EL (cell line): Measurements from ENCODE around the gene TOP3B.
"Not testable (repeated sequence)": the region's sequence is repeated elsewhere in the genome, so short reads cannot be mapped to it uniquely, and the experiment has no call there.

Experiments used
- DNase-seq: peaks from one replicate; pipeline ENCODE4 v3.0.0-alpha.2; 2016

The TOP3B gene

GRCh38 chr22:21921184-21921721 is 61.3 kb downstream of the TOP3B start:
- DNase-seq, result no peak

GRCh38 chr22:21920341-21921183 is 62.0 kb downstream of the TOP3B start:
- no peak for DNase-seq

- DNase-seq, result no peak
These were observed 62.9 kb downstream of the TOP3B start for GRCh38 chr22:21919526-21920307.

GRCh38 chr22:21918466-21919185 is 64.0 kb downstream of the TOP3B start:
- DNase-seq, result no peak

GRCh38 chr22:21917959-21918261 is 64.7 kb downstream of the TOP3B start:
- DNase-seq, result no peak

DNA sequence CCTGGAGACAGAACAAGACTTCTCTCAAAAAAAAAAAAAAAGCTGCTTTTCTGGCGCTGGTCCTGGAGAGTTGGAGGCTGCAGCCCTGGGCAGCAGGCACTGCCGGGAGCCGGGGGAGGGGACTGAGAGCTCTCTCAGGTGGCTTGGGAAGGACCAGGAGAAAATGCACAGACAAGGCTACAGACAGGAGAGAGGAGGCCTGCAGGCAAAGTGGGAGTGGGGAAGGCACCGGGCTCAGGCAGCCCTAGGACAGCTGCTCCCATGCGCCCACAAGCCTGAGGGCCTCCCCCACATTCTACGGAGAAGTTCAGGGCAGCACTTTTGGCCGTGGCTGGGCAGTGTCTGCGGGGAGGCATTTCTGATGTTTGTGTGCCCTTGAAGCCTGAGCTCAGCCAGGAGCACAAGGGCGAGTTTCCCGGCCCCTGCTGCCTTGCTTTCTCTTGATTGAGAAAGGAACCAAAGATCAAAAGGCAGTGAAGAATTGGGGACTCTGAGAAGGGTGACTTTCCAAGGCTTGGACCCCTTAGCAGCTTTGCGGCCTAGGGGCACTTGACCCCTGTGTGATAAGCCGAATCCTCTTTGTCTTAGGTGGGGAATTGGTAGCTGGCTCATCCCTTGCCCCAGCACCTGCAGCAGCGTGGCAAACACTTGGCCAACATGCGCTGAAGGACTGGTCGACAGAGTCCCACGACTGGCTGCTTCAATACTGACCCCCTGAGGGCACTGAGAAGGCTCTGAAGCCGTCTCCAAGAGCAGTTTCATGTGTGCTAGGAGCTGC is 65.2 kb downstream of the TOP3B start:
- no peak for DNase-seq

DNA sequence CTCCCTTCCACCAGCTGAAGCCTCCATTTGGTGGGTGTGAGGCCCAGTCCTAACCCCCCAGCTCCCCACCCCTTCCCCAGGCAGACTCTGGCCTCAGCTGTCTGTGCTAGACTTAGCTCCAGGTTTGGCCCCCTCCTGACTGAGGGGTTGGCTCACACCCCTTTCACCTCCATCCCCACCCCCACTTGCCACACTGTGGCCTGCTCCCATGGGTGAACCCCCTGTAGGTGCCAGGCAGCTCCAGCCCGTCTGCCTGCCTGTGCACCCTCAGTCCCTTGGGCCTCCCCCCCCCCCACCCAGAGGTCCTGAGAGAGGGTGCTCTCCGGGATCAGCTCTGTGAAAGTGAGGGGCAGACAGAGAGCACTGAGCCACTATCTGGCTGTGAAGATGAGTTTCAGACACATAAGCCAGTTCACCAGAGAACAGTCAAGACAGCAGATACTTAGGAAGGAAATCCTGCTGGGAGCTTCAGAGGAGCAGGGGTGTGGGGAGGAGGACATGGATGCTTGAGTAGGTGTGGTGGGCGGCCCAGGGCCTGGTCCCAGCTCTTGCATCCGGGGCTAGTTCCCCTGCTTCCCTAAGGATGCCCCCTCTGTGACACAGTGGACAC is 66.2 kb downstream of the TOP3B start:
- DNase-seq, result no peak

- DNase-seq, result no peak
These were observed 66.8 kb downstream of the TOP3B start for GRCh38 chr22:21915624-21916308.

- DNase-seq, result not testable (repeated sequence)
These were observed 68.4 kb downstream of the TOP3B start for GRCh38 chr22:21914033-21914642.

DNA sequence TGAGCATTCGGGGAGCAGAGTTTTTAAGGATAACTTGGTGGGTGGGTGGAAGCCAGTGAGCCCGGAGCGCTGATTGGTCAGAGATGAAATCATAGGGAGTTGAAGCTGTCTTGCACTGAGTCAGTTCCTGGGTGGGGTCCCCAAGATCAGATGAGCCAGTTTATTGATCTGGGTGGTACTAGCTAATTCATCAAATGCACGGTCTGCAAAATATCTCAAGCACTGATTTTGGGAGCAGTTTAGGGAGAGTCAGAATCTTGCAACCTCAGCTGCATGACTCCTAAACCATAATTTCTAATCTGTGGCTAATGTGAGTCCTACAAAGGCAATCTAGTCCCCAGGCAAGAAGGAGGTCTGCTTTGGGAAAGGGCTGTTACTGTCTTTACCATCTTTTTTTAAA is 72.2 kb downstream of the TOP3B start:
- DNase-seq, result not testable (repeated sequence)

DNA sequence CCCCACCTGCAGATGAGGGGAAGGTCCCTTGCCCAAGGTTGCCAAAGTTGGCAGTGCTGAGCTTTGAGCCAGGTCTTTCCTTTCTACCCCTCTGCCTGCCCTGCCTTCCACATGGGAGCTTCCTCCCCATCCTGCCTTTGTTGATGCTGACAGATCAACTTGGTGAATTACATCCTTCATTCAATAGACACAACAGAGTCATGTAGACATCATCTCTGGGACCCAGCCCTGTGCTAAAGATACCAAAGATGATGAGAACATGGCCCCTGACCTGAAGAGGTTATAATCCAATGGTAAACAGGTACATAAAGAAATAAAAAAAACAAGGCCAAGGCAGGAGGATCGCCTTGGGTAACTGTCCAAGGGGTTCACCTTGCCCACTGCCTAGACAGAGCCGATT is 72.7 kb downstream of the TOP3B start:
- DNase-seq, result no peak

GRCh38 chr22:21907638-21908522 is 74.7 kb downstream of the TOP3B start:
- DNase-seq, result no peak
